ENCODE results near the gene HNF4A.

HNF4A gene

DNA sequence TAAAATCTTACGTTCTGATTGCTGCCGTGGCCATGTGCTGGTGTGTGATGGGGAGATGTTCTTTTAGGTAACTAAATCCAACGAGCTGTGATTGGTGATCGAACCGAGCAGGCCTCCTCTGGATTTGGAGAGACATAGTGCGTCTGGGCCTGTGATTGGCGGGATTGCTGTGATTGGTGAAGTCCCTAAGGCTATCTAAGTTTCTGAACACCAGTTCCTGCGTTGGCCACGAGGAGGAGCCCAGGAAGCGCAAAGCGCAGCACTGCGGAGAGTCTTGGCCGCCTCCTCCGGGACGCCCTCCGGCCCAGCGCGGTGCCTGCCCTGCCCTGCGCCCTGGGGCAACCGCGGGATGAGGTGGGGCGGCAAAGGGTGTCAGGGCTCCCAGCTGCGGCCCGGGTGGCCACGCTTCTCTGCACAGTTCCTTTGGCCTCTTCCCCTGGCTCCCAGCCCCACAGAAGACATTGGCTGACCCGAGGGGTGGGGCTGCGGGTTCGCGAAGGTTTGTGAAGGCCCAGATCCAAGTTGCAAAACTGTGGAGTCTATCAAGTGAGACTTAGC lies 33.0 kb downstream of the HNF4A start:
- H3K4me3 ChIP-seq (ENCODE audit: low read depth, low read length): no peak overlapping the region
- peak; percentile 30 for DNase-seq (ENCODE audit: low read depth)

DNA sequence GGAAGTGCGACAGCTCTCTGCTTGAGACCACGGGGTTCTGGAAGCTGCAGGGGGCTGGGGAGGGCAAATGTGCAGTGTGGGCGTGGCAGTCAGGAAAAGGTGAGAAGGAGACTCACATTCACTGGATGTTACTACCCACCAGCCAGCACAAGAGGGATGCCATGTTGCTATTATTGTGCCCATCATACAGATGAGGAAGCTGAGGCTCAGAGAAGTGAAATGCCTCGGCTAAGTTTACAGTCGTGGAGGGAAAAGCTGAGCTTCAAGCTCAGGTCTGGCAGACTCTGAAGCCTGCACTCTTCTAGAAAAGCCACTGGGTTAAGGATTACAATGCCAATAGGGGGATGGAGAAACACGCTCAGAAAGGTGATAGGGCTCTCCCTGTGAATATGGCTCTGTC lies 34.4 kb downstream of the HNF4A start:
- DNase-seq (ENCODE audit: low read depth): no peak
- no peak overlapping the region for H3K4me3 ChIP-seq (ENCODE audit: low read depth, low read length)

DNA sequence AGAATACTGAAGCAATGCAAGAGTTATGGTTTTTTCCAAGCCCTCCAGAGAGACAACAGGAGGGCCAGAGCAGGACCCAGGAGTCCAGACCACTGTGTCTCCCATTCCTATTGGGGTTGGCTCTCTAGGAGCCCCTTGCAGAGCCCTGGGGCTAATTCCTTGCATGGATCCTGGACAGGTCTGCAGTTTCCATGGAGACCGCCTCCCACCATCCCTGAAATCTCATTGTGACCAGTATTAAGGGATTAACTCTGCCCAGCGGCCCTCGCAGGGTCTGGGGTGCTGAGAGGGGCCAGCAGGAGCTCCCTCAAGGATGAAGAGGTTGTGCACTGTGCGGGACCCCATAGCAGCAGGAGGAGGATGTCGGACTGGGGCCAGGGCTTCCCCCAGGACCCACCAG lies 34.8 kb downstream of the HNF4A start:
- no peak overlapping the region for H3K4me3 ChIP-seq (ENCODE audit: low read depth, low read length)
- DNase-seq (ENCODE audit: low read depth): no peak

DNA sequence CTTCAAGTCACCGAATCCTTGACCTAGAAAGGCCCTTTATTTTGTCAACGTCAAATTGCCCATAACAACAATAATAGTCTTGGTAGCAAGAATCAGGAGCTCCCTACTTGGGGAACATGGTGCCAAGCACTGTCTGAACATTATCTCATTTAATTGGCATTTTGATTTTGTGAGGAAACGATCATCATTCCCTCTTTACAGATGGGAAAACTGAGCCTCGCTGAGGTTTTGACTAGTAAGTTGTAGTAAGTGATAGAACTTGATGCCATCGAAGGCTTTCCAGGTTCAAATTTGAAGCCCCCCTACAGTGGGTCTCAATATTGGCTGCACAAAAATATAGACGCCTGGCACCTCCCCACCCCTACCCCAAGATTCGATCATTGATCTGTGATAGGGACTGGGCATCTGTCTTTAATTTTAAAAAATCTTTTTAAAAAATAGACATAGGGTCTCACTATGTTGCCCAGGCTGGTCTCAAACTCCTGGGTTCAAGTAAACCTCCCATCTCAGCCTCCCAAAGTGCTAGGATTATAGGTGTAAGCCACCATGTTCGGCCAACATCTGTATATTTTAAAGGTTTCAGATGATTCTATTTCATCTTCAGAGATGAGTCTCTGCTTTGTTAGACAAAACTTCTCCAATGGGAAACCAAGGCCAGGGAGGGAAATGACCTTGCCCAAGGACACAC lies 36.7 kb downstream of the HNF4A start:
- no peak for DNase-seq (ENCODE audit: low read depth)
- no peak overlapping the region for H3K4me3 ChIP-seq (ENCODE audit: low read depth, low read length)

DNA sequence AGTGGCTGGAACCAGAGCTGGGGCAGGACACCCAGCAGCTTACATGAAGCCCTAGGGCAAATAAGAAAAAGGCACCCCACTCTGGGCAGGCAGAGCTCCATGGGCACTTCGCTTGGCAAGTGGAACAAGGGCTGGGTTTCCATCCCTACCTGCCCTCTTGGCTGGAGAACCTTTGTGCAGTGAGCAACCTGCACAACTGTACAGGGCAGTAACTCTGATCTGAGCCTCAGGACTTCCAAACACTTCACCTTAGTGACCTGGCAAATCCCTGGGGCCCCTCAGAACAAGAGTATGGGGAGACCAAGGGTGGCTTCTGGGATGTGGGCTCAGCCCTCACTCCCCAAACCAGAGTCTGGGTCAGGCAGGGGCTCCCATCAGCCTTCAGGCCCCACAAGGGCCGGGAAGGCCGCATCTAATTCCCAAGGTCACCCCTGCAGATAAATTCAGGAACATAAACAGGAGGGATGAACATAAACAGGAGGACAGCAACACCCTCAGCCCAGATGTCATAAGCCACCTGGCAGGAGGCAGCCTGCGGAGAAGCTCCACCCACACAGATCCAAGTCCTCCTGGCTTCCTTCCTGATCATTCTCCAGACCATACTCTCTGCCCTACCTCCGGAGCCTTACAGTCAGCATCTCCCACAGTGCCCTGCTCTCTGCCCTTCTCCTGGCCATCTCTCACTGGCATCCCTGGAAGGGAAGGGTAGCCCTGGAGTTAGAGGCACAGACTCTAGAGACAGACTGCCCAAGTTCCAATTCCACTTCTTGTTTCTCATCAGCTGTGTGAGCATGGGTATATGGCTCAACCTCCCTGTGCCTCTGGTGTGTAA lies 37.5 kb downstream of the HNF4A start:
- H3K4me3 ChIP-seq (ENCODE audit: low read depth, low read length): no peak overlapping the region
- DNase-seq (ENCODE audit: low read depth): no peak

DNA sequence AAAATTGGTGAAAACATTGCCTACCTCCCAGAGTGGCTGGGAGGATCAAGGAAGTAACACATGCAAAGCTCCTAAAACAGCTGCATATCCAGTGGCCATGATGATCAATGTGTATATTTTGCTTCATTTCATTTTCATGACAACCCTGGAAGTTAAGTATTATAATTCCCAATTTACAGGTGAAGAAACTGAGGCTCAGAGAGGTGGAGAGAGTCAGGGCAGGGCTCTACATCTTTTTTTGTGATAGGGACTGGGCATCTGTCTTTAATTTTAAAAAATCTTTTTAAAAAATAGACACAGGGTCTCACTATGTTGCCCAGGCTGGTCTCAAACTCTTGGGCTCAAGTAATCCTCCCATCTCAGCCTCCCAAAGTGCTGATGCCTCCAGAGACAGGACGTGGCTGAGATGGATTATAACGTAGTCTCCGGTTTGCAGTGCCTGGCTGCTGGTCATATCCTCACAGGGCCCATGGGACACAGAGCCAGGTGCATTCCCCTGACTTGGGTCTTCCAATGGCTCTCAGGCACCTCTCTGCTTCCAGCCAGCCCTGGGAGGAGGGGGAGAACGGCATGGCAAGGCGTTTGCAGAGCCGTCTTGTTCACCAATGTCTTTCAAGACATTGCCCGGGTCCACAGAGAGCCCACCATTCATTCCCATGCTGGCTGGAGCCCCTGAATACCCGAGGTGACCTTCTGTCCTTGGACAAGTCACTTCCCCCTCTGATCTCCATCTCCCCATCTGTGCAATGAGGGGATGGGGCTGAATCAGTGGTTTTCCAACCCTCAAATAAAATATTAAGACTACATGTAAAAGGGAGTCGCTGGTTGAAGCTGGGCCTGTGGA lies 38.3 kb downstream of the HNF4A start:
- no peak for DNase-seq (ENCODE audit: low read depth)
- H3K4me3 ChIP-seq (ENCODE audit: low read depth, low read length): no peak overlapping the region

DNA sequence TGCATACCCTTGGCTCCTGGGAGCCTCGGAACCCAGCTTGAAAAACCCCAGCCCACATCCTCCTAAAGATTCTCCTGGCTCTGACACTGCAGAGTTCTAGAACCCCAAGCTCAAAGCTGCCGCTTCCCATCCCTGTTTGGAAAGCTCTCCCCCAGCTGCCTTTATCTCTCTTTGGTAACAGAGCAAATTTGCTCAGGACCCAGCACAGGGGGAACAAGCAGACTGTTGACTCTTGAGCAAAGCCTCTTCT lies 38.9 kb downstream of the HNF4A start:
- H3K4me3 ChIP-seq (ENCODE audit: low read depth, low read length): no peak overlapping the region
- DNase-seq (ENCODE audit: low read depth): no peak

DNA sequence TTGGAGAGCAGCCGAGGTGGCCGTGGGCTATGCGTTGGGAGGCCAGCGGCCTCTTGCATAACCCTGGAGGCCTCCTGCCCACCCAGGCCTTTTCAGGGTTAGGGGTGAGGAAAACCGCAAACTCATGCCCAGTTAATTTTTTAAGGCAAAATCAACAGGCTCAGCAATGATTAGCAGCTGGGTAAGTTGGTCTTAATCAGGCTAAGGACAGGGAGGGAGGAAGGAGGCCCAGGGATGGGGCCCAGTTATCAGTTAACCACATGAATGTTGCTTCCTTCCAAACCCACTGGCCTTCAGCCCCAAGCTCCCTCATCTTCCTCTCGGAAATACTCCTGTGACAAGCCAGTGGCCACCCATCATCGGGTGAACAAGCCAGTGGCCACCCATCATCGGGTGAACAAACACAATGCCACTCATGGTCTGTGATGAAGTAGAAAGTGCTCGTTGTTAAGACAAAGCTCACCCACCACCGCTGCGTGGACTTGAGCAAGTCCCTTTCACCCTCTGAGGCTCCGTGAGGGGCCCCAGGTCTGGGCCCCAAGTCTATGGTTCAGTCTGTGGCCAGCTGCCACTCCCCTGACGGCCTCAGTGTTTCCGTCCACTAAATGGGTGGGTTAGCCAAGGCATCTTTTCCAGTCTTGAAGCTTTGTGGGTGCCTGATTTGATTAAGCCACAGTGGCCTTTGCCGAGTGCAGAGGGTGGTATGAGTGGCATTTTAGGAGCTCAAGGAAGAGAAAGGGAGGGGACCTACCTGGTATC lies 39.4 kb downstream of the HNF4A start:
- DNase-seq (ENCODE audit: low read depth): no peak
- H3K4me3 ChIP-seq (ENCODE audit: low read depth, low read length): no peak overlapping the region

DNA sequence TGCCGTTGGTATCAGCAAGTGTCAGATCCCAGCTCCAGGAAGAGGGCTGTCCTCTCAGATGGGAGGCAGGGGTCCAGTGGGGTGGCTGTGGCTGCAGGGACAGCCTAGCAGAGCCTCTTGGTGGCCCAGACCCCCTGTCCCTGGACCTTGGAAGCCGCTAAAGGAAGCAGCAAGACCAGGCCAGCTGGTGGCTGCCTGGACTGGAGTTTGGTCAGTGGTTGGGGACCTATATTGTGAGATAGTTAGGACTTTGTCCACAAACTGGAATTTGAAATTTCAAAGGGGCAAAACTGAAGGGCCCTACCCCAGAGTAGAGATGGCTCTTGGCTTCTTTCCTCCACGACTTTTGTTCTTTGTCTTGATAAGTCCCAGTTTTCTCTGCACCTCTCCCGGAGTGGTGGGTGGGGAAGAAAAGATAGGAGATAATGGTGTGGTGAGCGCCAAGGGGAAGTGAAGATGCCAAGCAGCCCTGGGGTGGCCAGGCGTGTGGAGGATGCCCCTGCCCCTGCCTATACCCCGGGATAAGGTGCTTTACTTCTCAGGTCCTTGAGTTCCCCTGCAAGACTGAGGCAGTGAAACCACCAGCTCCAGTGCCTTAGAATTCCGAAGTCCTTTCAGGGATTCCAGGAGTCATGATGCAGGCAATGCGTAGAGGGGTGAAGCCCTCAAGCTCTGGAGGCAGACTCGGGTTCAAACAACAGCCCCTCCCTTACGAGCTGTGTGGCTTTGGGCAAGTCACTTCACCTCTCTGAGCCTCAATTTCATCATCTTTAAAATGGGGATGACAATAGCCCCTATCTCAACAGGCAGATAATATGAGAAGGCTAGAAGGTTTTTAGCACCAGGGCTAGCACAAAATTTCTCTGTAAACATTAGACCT lies 40.2 kb downstream of the HNF4A start:
- no peak overlapping the region for H3K4me3 ChIP-seq (ENCODE audit: low read depth, low read length)
- no peak for DNase-seq (ENCODE audit: low read depth)

DNA sequence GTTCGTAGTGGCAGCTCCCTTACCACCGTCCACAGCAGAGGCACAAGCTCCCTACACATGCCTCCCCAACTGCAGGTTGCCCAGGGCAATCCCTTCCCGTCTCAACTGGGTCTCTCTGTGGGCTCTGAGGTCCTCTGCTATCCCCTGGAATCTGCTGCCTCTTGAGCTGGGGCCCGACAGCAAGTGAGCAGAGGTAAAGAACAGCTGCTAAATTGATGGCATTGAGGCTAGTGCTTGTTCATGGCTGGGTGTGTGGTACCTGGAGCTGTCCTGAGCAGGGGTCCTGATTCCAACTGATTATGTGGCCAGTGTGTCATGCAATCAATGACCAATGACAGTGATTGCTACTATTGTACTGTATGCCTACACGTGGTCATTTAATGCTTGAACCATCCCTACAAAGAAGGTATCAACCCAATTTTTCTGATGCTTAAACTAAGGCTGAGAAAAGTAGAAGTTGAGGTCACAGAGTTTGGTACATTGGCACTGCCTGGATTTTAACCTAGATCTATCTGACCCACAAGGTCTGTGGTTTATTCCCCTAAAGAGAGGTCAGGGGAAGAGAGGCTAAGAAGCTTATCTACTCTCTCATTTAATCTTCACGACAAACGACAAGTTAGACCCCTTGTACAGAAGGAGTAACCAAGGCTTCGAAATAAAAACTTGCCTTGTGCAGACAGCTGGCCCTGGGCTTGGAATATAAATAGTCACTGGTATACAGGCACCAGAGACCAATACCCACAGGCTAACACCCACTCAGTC lies 41.1 kb downstream of the HNF4A start:
- no peak overlapping the region for H3K4me3 ChIP-seq (ENCODE audit: low read depth, low read length)
- DNase-seq (ENCODE audit: low read depth): no peak

DNA sequence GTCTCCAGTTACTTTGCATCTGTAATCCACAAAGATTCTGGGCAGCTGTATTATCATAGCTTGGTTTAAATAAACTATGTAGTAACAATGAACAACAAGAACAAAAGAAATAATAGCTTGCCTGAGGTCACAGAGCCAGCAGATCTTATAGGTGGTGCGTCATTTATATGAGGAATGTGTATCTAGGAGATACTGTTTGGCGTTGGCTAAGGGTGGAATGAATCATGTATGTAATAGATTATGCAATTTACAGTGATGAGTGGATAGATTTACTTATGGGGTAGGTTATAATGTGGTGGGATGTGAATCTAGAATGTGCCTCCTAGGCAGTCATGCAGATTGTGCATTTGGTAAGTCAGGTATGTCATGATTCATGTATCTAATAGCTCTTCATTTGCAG lies 42.8 kb downstream of the HNF4A start:
- H3K4me3 ChIP-seq (ENCODE audit: low read depth, low read length): no peak overlapping the region
- DNase-seq (ENCODE audit: low read depth): peak; percentile 45

DNA sequence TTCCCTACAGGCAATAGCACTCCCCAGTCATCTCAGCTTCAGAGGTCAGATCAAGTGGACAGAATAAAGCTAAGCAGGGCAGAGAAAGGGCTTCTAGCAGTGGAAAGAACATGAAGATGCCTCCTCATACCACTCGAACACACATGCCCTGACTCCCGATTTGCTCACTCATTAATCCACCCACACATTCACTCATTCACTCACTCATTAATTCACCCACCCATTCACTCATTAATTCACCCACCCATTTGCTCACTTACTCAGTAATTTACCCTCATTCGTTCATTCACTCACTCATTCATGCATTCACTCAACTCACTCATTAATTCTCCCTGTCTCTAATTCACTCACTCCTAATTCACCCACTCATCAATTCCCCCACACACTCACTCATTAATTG lies 43.9 kb downstream of the HNF4A start:
- DNase-seq (ENCODE audit: low read depth): no peak
- H3K4me3 ChIP-seq (ENCODE audit: low read depth, low read length): no peak overlapping the region

DNA sequence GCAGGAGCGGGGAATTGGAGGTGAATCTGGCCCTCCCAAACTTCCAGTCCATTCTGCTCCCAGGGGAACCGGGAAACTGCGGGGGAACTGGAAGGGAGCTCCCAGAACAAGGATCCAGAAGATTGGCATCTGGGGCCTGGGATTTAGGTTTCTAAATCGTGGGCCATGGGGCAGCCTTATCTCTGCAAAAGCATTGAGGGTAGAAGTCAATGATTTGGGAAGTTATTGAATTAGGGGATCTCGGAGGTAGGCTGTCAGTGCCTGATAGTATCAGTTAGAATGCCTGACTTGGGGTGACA lies 45.1 kb downstream of the HNF4A start:
- no peak overlapping the region for H3K4me3 ChIP-seq (ENCODE audit: low read depth, low read length)
- DNase-seq (ENCODE audit: low read depth): no peak

DNA sequence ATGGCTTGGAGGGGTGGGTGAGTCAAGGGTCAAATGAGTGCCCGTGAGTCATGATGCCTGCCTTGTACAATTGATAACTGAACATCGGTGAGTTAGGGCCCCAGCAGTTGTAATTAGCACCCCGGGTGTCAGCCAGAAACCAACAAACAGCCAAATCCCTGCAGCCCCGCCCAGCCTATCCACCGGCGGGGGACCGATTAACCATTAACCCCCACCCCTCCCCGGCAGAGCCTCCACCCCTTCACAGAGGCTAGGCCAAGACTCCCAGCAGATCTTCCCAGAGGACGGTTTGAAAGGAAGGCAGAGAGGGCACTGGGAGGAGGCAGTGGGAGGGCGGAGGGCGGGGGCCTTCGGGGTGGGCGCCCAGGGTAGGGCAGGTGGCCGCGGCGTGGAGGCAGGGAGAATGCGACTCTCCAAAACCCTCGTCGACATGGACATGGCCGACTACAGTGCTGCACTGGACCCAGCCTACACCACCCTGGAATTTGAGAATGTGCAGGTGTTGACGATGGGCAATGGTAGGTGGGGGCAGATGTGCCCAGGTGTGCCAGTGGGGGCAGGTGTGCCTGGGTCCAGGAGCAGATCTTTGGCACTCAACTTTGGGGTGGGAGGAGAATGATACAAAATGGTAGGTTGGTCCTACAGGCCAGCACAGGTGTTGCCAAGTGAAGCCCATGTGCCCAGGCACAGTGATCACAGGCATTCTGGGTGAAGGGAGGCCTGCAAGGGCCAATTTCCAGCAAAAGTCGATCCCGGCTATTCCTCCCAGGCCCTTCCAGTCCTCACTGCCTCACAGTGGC lies 45.7 kb downstream of the HNF4A start:
- H3K4me3 ChIP-seq (ENCODE audit: low read depth, low read length): no peak overlapping the region
- DNase-seq (ENCODE audit: low read depth): no peak

DNA sequence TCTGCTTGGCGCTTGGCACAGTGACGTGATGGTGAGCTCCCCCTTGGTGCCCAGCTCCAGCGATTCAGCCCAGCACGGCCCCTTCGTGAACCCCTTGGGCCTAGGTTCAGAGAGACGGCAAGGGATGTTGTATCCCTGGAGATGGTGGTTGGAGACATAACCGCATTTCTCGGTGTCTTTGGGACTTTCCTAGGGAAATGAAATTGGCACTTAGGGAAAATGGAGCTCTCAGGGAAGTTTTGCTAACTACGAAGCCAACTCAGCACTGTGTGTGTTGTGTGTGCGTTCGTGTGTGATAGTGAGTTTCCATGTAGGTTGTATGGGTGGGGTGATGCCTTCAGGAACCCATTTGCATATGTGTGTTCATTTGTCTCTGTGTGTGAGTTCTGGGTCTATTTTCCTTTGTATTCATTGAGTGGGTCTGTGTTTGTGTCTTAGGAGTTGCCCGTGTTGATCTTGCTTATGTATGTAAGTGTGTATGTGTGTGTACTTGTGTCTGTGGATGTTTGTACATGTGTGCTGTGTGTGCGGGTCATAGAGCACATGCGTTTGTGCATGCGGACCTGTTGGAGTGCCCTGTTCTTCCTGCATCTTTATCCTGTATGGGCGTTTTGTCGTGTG lies 46.4 kb downstream of the HNF4A start:
- no peak for DNase-seq (ENCODE audit: low read depth)
- H3K4me3 ChIP-seq (ENCODE audit: low read depth, low read length): no peak overlapping the region

DNA sequence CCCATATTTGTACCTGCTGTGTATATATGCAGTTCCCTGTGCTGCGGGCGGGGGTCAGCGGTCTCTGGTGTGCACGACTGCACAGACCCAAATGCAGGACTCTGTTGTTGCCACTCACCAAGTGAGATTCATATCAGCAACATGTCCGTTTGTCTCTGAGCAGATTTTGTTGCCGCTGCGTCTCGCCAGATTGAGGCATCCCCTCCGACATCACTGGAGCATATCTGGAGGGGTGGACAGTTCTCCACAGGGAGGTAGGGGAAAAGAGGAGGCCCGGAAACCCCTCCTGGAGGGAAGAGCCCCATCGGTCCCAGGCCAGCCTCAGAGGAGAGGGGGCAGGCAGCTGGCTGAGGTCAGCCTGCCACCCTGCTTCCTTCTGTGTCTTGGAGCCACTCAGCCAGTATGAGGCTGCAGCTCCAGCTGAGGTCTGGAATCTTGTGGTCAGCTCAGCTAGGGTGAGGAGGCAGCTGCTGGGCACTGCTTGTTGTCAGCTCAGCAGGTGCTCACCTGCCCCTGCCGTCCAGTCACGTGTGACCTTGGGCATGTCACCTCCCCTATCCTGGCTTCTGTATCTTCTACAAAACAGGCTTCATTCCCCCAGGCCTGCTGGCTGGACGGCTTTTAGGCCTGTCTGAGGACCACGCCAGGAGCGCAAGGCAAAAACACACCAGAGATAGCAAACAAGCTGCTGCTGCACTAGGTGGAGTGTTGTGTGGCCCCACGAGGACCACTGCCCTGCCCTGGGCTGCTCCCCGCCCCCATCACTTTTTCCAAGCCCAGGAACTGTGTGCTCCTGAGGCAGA lies 47.1 kb downstream of the HNF4A start:
- no peak for DNase-seq (ENCODE audit: low read depth)

More for the DNA sequence above, 47.1 kb downstream of the HNF4A start:
- no peak overlapping the region for H3K4me3 ChIP-seq (ENCODE audit: low read depth, low read length)

Data from skeletal muscle cell (primary cell).